HG03097 (cell line): ENCODE results near the gene CNTN4.
"Not testable (repeated sequence)": the region's sequence is repeated elsewhere in the genome, so short reads cannot be mapped to it uniquely, and the experiment has no call there.

Experiments
- ATAC-seq: cut with Tn5 transposase; IDR thresholded peaks from one replicate; pipeline ENCODE4 v1.9.1; 2021; ENCODE audit not compliant: unreplicated experiment, low FRiP score

The CNTN4 gene

DNA sequence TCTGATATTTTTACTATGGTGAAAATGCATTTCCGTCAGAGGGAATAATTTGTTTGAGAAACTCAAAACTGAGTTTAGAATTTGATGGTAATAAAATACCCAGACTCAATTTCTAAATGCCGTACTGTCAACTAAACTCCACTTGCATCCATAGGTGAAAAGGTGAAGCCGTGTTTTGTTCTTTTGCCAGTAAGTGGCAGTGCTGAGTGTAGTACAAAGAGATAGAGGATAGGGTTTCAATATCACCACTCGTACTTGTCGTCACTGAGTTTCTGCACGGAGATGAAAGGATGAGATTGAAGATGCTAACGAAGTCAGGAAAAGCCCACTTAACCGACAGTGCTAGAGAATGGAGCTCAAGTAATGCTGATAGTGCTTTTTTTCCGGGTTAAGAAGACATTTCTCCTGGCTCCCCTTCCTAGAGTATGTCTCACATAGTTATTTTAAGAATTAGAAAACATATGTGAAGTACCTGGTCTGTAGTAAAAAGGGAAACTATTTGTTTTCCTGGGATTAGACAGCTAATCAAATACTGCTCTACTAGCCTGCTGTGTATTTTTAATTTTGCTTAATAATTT, 666.4 kb downstream of the CNTN4 start:
- no peak for ATAC-seq

DNA sequence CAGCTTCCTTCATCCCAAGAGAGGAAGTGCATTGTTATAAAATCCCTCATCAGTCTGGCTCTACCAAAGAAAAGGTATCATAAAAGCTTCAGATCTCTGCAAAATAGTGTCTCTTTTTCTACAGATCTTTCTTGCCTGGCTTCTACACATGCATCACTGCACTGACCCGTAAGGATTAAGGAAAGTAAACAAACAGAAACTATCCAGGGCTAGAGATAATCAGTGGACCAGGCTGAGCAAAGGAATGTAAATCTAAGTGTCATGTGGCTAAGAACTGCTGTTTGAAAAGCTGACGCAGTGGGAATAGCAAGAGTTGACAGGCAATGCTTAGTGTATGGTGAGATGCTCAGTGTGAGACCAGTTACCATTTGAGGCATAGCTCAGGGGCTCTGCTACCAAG, 671.8 kb downstream of the CNTN4 start:
- ATAC-seq: no peak

DNA sequence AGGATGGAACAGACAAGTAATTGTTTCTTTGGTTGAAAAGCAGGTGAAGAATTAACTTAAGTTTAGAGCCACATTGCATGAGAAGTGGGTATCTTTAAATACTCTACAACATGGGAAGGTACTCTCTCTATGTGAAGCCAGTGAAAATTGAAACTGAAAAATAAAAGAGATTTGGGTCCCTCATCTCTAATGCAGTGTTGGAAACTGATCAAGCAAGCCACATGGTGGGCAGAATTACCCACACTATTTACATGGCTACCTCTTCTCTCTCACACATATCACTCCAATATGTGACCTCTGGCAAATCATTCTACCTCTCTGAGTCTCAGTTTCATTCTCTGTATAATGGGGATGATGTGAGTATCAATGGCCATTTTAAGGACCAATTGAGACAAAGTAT, 672.5 kb downstream of the CNTN4 start:
- ATAC-seq: no peak

DNA sequence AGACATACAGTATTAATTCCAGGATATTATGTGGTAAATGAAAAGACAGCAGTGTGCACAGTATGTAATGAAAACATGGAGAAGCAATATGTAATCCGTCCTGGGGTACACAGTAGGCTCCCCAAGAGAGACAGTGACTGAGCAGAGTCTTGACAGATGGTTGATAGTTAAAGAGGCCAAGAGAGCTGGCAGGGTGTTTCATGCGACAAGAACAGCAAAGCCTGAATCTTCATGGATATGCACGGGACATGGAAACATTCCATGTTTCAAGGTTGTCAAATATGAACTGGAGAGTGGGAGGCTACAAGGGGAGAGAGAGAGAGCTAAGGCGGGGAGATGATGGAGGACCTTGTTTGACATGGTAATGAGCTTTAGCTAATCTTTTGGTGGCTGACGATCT, 673.1 kb downstream of the CNTN4 start:
- ATAC-seq: no peak

DNA sequence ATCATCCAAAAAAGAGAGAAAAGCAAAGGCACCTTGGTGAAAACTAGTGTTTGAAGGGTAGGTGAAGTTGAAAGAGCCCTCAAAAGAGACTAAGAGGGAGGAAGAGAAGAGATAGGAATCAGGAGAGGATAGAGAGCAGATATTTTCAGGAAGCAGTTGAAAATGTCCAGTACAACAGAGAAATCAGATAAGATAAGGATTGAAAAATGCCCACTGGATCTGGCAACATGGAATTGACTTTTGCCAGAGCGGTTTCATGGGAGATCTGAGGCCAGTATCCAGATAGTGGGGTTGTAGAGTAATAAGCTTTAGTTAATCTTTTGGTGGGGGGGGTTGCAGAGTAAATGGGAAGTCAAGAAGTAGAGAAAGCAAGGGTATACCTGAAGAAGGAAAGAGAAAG, 674.1 kb downstream of the CNTN4 start:
- no peak for ATAC-seq

DNA sequence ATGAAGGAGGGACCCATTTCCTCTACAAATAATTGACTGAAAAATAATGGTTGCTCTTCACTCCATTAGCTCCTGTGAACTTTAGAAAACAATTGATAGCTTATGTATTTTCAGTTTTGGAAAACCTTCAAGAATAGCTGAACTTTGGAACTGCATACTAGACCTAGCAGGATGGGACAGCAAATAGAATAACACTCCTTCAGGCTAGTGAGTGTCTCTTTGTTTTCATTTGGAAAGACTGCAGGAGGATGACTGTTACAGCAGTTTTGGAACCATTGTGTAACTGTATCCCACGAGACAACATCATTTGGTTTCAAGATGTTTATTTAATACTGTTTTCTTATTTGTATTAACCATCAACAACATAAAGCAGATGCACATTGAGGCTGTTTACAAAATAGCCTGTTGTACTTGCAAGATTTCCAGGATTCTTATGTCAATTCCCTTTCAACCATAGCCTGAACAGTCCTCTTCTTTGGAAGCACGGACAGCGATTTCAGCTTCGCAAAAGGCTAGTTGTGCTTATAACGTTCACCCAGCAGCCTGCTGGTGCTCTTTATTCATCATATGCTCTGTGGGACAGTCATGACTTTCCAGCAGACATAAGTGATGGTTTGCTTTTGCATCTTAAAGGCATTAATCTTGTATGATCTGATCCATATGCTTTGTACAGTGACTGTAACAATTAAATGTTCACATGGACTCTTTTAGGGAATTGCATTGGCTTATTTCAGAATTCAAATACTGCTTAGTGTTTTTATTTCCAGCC, 676.0 kb downstream of the CNTN4 start:
- no peak for ATAC-seq

DNA sequence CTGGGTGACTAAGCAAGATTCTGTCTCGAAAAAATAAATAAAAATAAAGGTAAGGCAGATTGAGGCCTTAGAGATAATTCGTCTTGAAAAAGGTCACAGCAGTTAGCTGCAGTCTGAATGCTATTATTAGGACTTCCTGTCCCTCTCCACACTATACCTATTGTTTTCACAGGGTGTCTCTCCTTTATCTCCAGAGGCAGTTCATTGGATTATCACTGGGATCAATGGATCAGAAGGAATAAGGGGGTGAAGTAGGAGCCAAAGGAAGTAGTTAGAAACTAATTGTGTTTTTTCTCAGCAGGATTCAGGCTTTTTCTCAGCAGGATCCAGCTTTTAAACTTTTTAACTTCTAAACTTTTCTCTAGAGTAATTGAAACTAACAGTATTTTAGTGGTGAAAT, 684.6 kb downstream of the CNTN4 start:
- ATAC-seq: no peak

DNA sequence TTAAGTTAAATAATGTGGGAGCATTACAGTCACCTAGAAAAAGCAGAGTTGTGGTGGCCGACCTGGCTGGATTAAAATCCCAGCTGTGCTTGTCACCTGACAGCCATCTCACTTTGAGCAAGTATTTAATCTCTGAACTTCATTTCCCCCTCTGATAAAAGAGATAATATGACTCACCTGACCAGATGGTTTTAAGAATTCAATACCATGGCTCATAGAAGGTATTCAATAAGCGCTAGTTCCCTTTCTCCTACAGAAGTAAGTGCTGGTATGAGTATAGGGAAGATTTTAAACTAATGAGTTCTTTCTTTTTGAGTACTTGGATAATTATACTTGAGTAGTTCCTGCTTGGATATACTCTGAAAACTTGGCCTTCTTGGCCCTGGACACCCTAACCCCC, 686.0 kb downstream of the CNTN4 start:
- no peak for ATAC-seq

DNA sequence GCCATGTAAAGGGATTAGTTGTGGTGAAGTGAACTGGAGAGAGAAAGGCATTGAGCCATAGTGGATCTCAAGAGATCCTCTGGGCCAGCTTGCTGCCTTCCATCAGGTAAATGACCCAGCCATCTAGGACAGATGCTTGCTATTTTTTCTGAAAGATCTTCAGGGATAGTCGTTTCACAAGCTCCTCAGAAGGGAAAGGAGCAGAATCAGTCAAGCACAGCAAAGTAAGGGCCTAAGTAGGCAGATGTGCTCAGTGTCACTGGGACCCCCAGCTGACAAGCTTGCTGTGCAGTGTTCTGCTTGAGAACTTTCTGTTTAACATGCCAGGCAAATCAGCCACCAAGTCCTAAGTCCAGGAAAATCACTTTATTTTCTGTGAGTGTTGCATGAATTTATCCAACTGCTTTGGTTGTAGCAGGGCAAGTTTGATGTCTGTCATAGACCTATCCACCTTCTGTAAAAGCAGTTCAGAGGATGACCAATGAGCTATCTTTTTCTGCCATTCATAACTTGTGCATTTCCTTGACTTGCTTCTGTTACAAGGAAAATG, 691.7 kb downstream of the CNTN4 start:
- no peak for ATAC-seq

DNA sequence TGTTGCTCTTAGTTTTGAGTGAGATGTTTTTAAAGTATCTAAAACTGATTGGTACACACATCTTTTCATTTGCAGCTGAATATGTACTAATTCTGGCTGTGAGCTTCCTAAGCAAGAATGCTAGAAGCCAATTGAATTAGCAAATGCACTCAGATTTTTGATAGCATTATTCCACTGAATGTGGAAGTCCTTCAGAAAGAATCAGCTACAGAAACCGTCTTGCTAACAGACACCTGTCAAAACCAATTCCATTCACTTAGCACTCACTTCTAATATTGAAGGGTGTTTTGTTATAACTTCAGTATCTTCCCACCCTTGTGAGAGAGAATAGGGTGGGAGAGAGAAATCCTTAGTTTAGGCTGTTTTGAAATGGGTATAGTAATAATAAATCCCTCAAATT, 693.8 kb downstream of the CNTN4 start:
- ATAC-seq: no peak

DNA sequence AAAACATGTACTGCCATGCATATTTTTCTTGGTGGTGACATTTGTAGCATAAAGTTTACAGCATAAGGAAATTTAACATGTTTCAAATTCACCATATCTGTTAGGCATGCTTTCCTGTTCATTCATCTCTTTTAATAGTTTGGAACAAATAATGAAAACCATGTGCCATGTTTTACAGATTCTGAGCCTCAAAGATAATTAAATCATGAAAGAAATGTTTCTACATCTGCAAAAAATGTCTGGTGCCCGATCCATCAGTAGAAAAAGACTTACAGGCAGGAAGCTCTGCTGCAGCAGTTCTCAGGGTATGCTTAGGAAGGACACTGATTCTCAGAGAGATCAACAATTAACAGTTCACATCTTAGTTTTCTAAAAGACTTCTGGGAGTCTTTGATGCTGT, 695.3 kb downstream of the CNTN4 start:
- no peak for ATAC-seq

DNA sequence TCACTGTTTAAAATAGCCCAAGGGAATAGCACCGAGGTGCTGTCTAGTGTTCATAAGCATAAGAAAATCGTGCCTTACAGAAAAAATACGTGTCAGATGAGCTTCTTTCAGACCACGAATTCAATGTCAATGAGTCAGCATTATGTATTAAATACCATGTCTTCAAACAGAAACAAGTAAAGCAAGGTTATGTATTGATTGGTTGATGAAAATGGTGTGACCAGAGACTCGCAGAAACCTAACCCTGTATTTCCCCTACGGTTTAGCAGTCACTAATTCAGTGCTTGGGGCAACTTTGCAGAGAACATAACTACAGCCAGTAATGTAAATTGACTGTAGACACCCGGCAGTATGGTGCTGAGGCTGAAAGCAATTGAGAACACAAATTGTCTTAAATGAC, 703.8 kb downstream of the CNTN4 start:
- ATAC-seq: no peak

DNA sequence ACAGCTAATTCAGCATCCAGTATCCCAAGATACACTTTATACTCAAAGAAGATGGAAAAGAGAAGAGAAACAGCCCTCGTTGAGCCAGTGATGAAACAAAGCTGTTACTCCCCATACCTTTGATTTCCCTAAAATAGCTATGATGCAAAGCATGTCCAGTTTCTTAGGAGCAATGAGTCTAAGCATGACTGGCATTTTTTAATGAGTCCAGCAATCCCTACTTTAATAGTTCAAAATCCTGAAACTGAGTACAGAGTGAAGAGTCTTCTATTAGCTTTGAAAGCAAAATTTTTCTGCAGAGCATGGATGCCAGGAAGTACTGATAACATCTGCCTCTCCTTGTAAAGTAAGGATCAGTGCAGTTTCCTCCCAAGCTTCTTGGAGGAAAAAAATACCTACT, 708.8 kb downstream of the CNTN4 start:
- no peak for ATAC-seq

DNA sequence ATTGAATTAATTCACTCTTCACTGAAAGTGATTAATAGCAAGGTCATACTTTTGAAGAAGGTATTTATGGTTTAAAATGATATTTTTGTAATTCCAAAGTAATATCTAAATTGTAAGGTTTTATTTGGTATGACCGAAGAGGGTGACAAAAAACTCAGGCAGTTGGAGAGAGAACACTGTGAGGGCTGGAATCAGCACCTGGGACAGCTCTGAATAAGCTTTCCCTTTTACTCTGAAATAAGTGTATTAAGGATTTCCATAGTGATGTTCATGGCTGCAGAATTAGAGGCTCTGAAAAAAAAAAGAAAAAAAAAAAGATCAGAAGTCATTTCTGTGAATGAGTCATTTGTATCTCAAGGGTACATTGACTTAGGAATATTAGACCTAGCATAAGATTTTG, 712.1 kb downstream of the CNTN4 start:
- no peak for ATAC-seq

DNA sequence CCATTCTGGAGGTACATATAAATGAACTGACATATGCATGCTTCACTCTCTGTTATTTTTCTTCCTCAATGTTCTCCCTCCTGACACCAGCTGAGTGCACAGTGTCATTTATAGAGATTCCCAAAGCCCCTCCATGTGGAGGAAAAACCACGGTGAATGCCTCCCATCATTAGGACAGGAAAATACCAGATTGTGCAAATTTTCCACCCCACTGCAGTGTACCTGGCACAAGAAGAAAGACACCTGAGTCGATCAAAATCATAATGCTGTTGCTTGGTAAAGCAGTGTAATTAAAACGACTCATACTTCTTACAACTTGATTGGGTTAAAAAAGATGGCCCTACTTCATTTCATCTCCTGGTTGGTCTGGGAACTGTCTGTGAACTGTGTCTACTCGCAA, 720.9 kb downstream of the CNTN4 start:
- ATAC-seq: no peak

DNA sequence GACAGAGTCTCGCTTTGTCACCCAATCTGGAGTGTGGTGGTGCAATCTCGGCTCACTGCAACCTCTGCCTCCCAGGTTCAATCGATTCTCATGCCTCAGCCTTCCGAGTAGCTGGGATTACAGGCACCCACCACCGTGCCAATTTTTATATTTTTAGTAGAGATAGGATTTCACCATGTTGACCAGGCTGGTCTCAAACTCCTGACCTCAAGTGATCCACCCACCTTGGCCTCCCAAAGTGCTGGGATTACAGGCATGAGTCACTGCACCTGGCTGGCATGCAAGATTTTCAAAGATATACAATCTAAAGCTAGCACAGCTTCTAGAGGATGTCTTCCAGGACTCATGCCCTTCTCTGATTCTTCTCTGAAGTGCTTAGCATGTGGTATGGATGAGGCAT, 722.3 kb downstream of the CNTN4 start:
- ATAC-seq: not testable (repeated sequence)

DNA sequence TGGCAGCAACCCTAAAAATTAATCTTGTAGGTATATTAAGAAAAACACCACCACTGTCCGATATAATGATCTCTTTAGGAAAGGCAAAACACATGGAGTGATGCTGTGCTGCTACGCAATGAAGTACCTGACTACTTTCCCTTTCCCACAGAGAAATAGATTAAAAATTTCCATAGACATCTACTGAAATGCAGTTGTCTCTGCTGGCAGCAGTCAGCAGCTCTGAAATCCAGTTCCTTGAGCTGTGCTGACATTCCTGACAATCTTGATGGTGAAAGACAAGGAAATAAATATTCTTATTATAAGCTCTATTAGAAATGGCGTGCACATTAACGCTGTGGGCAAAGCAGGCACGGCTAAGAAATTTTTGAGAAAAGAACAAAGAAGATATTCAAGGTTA, 723.9 kb downstream of the CNTN4 start:
- no peak for ATAC-seq

DNA sequence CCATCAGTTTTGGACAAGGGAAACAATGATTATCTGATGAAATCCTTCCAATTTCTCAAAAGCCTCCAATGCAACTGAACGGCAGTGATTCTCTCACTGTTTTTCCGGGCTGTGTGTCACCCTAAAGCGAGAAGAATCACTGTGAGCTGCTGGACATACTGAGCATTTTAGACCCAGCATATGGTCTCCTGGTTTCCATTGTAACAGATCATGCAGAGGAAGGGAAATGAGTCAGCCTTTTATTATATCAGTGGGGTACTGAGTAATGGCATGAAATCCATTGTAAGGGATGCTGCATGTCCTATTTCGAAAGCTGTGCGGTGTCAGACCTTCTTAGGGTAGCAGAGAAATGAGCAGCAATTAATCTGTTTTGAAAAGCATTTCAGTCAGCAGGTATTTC, 724.4 kb downstream of the CNTN4 start:
- ATAC-seq: no peak

DNA sequence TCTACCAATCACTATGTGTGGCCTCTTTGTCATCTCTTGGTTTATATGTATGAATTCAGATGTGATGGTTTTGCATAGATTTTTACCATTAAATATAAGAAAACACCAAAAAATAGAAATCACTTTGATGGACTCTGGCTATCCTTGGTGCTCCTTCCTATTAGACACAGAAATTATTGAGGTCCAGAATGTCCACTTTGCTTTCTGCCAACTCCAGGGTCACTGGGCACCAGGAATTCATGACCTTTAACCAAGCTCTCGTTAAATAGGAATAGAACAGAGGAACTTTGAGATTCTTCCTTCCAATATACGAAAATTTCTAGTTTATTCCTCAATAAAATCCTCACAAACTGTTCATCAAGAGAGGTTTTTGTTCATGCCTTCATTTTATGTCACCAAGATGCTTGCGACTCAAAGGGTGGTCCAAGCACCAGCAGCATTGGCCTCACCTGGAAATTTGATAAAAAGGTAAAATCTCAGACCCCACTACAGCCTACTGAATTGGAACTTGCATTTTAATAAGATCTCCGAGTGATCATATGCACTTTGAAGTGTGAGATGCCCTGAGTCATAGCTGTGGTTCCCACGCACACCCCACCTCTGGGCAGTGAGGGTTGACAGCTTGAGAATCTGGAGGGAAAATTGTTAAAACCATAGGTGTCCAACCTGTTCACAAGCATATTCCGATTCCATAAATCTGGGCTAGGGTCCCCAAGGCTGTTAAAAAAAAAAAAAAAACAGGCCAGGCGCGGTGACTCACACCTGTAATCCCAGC, 725.0 kb downstream of the CNTN4 start:
- ATAC-seq: no peak

DNA sequence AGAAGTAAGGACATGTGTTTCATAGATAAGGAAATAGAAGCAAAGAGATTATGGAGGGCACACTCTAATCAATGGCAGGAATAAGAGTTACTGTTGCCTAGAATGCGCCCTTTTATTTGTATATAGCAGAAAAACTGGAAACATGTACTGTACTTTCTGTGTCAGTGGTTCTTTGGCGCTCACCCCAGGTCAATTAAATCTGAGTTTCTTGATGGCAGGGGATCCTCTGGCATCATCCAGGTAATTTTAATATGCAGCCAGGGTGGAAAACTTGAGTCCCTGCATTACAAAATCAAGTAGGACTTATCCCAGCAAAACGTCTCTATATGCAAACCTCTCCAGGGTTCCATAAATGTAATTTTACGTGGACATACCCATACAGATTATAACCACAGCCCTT, 727.4 kb downstream of the CNTN4 start:
- no peak for ATAC-seq

DNA sequence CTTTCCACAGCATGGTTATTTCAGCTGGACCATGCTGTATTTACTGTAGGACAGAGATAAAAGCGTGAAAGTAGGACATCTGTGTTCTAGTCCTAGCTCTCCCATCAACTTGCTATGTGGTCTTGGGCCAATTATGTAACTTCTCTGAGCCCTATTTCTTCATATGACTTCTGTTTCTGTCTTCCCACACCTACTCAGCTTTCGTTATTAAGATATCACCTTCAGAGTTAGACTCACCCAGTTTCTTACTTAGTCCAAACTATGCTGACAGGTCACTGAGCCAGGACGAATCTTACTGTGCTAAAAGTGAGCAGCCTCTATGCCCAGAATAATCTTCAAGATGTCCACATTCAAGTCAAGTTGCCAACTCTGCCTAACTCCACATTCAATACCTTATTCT, 727.8 kb downstream of the CNTN4 start:
- no peak for ATAC-seq

DNA sequence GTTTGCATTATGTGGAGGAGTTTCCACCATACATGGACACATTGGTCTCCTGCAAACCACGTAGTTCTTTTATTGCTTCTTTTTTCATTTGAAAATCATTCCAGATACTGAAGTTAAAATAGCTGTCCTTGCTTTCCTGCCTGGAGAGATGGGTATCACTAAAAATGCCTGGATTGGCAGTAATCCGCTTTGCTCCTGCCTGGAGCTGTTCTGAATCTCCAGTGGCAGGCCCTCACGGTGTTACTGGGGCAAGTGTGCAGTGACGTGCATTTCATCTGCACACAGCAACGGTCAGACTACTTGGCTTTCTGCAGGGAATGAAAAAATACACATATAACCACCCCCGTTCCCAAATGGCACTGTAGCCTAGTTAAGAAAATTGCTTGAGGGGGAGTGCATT, 738.6 kb downstream of the CNTN4 start:
- no peak for ATAC-seq
